ENCODE data around the gene PLCB3.
A peak's percentile ranks its signal among the peaks of the same experiment; 100 is the strongest.

The PLCB3 gene

DNA sequence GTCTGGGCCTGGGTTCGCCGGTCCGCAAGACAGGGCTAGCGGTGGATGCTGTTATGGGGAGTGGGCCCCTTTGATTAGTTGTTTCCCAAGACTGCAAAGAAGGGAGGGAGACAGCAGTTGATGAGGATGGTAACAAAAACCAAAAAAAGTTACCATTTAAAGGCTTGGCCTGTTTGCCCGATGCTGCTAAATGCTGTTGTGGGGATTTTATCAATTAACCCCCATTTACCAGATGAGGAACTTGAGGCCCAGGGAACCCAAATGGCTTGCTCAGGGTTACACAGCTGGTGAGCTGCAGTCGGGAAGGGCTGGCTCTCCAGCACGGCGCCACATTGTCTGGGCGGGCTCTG, 28.7 kb upstream of the PLCB3 start:
- no peak for DNase-seq

DNA sequence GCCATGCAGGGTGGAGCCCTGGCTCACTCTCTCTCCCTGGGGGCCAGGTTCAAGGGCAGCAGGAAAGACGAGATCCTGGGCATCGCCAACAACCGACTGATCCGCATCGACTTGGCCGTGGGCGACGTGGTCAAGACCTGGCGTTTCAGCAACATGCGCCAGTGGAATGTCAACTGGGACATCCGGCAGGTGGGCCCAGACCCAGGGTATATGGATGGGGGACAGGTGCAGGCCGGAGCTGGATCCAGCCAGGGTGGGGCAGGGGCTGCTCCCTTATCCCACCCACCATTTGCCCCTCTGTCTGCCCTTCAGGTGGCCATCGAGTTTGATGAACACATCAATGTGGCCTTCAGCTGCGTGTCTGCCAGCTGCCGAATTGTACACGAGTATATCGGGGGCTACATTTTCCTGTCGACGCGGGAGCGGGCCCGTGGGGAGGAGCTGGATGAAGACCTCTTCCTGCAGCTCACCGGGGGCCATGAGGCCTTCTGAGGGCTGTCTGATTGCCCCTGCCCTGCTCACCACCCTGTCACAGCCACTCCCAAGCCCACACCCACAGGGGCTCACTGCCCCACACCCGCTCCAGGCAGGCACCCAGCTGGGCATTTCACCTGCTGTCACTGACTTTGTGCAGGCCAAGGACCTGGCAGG, 28.2 kb upstream of the PLCB3 start:
- no peak for DNase-seq

DNA sequence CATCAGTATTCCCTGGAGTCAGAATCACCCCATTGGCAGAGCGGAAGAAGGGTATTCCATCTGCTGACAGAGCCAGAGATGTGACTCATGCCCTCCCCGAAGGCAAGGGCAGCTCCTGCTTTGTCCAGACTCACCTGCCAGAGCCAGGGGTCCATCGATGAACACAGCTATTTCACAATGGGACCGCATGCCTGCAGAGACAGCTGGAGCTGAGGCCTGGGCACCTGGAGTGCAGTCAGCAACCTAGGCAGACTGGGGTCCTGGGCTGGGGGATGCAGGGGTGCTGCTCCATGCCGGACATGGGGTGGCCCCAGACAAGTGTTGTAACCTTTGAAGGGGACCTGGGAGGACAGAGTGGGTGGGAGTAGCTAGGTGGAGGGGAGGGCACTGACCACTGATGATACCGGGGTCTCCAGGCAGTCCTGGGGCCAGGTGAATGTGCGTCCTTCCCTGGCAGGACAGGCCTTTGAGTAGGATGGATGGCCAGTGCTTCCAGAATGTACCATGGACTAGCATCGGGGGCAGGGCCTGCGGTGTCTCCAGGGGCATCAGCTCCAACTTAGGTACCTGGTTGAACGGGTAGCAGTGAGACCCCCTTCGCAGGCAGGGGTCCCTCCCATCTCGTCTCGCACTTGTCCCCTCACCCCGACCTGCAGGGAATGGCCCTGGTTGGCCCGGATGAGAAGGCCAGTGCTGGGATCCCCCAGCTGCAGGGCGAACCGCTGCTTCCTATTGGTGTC, 27.0 kb upstream of the PLCB3 start:
- no peak for DNase-seq

DNA sequence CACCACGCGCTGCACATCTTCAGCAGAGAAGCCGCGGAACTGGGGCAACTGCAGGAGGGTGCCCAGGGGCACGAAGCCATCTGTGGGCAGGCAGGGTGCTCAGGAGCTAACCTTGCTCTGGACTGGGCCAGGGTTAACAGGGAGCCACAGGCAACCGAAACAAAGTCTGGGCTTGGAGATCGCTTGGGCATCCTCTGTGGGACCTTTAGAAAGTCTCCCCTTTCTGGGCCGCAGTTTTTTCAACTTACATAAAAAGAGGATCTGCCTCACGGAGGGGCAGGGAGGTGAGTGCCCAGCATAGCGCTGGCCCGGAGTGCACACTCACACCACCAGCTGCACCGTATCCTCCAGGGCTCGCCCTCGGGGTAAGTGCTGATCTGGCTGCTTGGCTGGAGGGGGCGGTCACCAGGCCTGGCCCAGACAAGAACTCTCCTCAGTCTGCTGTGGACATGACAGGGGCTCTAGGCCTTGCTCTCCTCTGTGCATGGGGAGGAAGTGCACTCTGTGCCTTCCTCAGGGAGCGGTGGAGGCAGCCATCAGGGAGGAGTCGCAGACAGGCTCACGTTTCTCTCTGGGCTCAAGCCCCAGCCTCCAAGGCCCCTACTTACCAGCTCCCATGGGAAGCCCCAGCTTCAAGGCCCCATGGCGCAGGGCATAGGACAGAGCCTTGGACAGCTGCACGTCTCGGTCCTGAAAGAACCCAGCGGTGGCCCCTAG, 26.3 kb upstream of the PLCB3 start:
- DNase-seq, result no peak

DNA sequence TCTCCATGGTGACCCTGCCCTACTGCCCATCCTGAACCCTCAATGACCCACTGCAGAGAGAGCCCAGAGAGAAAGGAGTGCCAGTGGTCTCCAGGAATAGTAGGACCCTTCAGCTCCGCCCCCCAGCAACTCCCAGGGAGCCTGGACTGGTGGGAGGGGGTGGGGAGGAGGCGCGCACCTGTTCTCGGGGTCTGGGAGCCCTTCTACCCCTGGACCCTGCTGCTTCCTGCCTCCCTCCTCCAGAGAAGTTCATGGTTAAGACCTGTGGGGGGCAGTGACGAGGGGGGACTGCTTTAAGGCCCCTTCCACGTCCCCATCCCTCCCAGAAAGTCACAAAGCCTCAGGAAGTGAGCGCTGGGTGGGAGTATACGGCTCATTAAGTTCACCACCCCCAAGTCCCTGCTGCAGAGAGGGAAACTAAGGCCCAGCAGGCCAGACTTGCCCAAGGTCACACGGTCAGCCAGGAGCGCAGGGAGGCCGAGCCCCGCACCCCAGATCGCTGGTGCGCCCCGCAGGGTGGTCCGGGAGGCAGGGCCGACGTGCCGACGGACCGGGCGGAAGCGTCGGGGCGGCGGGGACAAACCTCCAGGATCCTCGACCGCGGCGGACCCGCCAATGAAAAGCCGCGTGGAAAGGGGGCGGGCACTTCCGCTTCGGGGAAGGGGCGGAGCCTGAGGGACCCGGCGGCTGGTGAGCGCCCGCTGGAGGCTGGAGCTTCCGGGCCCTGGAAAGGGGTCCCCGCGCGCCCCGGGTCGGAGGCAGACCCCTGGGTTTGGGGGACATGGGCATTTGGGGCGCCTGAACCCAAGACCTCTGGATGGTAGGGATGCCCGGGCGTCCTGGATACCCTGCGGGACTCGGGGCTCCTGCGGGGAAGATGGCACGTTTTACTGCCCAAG, 25.5 kb upstream of the PLCB3 start, which contains the start of the genes NUDT22 and TRPT1:
NUDT22 (plus strand) TSS at position 667 of the 899 bp plus-strand sequence. CDS start 379 bp downstream, outside the sequence.
TRPT1 (minus strand) TSS at position 579 of the 899 bp plus-strand sequence; CDS start at position 253, 326 bp downstream.
- DNase-seq, result peak; percentile 89

DNA sequence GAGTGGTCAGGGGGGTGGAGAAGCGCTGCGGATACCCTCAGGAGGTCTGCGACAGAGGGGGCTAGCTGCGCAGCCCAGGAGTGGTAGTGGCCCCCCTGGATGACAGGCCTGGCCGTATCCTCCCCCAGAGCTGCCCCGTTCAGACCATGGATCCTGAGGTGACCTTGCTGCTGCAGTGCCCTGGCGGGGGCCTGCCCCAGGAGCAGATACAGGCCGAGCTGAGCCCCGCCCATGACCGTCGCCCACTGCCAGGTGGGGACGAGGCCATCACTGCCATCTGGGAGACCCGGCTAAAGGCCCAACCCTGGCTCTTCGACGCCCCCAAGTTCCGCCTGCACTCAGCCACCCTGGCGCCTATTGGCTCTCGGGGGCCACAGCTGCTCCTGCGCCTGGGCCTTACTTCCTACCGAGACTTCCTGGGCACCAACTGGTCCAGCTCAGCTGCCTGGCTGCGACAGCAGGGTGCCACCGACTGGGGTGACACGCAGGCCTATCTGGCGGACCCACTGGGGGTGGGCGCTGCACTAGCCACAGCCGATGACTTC, 24.8 kb upstream of the PLCB3 start:
- peak; percentile 75 for DNase-seq

DNA sequence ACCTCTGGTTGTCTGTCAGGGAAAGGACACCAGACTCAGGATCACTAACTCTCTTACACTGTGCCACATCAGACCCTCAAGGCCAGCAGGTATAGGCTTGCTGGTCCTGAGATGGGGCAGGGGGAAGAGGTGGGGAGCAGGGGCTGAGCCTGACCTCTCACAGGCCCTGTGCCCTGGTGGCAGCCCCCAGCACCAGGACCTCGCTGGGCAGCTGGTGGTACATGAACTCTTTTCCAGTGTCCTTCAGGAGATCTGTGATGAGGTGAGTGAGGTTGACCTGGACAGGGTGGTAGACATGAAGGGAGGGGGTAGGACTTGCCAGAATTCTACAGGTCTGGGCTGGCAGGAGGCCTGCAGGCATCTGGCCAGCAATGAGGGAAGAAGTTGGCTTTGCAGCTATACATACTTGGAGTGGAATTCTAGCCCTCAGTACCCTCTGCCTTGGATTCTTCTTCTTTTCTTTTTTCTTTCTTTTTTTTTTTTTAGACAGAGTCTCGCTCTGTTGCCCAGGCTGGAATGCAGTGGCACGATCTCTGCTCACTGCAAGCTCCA, 23.8 kb upstream of the PLCB3 start:
- no peak for DNase-seq

DNA sequence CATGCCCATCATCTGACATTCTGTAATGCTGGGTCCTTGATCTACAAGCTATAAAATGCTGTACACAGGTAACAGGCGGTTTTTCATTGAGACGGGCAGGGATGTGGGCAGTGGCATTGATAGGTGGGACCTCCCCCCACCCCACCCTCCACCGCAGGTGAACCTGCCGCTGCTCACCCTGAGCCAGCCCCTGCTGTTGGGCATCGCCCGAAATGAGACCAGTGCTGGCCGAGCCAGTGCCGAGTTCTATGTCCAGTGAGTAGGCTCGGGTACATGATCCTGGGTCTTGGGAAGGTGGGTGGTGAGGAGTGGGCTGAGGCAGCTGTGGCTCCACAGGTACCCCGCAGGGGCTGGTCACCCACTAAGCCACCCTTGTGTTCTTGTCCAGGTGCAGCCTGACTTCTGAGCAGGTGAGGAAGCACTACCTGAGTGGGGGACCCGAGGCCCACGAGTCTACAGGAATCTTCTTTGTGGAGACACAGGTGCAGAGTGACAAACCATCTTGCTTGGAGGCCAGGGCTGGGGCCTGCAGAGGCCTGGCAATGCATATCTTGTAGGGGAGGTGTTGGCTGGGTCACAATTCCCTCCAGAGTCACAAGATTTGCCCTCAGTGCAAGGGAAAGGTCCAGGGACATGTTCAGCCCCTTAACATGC, 22.1 kb upstream of the PLCB3 start:
- no peak for DNase-seq

DNA sequence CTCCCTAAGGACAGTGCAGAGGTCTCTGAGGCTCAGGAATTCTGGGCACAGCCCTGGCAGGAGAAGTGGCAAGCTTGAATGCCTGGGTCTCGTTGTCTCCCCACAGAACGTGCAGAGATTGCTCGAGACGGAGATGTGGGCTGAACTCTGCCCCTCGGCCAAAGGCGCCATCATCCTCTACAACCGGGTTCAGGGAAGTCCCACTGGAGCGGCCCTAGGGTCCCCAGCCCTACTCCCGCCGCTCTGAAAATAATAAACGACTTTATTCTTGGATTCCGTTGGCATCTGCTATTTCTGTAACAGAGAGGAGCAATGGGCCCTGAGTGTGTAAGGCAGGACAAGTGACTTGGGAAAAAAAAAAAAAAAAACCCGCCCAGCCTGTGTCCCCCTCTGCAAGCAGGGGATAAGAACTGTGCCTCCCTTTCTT, 21.6 kb upstream of the PLCB3 start:
- no peak for DNase-seq

DNA sequence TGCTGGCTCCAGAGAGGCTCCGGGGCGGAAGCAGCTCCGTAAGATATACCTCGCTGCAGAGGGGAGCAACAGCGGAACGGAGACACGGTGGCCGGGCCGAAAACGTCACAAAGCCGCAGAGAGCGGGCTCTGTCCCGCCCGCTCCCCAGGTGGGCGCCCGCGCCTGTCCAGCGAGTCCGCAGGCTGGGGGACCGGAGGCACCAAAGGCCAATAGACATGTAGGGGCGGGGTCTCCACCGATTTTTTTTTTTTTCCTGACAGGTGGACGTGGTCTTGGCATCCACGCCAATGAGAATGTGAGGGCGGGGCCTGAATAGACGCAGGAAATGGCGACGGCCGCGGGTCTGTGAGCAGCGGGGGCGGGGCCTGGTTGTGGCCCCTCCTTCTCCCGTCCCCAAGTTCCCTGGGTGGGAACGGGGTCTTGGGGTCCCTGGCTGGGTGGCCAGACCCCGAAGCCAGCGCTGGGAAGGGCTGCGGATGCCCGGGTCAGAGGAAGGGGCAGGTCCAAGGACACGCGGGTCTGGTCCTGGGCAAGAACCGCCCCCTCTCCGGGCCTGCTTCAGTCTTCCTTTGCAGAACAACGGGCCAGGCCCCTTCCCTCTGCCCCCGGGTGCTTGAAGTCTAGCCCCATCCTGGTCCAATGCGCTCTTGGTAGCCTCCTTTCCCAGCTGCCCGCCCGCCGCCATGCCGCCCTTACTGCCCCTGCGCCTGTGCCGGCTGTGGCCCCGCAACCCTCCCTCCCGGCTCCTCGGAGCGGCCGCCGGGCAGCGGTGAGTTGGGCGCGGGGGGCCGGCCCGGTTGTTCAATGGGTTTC, 21.0 kb upstream of the PLCB3 start, which contains the start of gene DNAJC4:
DNAJC4 (plus strand) TSS at position 378 of the 814 bp plus-strand sequence; CDS start at position 685, 307 bp downstream.
- peak; percentile 92 for DNase-seq

DNA sequence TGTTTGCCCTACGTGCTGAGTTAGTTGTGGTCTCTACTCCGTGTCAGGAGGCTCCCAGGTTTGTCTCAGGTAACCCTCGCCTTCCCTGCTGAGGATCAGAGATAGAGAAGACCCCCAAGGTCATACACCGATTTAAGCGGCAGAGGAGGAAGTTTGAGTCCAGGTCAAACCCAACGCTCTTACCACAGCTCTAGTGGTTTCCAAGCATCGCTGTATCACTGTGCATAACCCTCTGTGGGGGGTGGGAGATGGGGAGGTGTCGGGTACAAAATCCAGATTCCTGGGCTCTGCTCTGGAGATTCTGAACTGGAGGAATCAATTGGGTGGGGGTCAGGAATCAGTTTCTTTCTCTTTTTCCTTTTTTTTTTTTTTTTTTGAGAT, 20.4 kb upstream of the PLCB3 start:
- no peak for DNase-seq

DNA sequence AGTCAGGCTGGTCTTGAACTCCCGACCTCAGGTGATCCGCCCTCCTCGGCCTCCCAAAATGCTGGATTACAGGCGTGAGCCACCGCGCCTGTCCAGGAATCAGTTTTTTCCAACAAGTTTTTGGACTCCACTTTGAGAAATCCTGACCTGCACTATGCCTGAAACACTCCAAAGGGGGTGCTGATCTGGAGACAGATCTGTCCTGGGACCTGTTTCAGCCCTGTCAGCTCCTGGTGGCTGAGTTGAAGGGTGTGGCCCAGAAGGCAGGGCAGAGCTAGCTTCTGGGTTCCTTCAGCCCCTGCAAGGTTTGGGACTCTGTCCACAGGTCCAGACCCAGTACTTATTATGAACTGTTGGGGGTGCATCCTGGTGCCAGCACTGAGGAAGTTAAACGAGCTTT, 19.8 kb upstream of the PLCB3 start:
- no peak for DNase-seq

DNA sequence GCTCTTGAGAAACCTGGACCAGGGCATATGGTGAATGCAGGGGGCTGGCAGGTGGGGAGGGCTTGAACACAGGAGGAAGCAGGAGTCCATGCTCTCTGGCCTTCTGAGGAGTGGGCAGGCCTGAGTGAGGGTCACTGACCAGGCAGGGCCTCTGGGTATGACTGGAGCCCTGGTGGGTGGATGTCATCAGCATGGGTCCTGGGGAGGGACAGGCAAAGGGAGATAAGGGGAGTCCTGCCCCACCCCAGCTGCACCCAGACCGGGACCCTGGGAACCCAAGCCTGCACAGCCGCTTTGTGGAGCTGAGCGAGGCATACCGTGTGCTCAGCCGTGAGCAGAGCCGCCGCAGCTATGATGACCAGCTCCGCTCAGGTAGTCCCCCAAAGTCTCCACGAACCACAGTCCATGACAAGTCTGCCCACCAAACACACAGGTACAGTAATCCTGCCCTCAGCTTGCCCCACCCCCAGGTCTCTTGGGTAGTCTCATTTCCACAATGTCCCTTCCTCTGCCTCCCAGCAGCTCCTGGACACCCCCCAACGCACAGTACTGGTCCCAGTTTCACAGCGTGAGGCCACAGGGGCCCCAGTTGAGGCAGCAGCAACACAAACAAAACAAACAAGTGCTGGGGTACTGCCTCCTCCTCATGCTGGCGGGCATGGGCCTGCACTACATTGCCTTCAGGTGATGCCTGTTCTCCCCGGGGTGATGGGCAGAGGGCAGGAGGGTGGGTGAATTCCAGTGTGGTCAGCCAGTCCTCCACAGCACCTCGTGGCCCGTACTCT, 19.0 kb upstream of the PLCB3 start:
- no peak for DNase-seq

DNA sequence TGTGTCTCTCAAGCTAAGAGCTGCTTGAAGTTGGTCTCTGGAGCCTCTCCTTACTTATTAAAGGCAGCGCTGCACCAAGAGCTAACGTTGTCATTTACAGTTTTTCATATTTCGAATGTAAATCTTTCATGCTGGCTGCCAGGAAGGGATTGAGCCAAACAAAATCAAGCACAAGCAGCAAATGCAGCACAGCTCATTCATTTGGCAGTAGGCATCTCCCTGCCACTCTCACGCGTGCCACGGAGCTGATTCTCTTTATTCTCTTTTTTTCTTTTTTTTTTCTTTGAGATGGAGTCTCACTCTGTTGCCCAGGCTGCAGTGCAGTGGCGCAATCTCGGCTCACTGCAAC, 18.4 kb upstream of the PLCB3 start:
- no peak for DNase-seq

DNA sequence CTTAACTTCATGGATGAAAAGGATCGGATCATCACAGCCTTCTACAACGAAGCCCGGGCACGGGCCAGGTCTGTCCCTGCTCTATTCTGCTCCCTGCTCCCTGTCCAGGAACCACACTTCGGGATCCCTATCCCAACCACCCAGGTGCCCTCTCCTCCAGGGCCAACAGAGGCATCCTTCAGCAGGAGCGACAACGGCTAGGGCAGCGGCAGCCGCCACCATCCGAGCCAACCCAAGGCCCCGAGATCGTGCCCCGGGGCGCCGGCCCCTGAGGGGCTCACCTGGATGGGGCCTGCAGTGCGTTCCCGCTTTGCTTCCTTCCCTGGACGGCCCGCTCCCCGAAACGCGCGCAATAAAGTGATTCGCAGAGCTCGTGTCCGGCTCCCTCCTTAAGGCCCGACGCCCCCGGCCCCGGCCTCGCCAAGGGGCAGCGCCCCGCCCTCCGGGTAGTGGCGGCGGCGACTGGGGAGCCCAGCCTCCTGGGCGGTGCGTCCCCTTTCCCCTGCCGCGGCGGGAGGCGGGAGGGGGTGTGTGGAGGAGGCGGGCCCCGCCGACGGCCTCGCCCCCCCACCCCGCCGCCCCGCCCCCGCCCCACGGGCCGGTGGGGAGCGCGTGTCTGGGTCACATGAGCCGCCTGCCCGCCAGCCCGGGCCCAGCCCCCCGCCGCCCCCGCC, 17.3 kb upstream of the PLCB3 start, which contains the start of gene VEGFB:
VEGFB (plus strand) TSS at position 672 of the 674 bp plus-strand sequence. CDS start 250 bp downstream, outside the sequence.
- peak; percentile 82 for DNase-seq

DNA sequence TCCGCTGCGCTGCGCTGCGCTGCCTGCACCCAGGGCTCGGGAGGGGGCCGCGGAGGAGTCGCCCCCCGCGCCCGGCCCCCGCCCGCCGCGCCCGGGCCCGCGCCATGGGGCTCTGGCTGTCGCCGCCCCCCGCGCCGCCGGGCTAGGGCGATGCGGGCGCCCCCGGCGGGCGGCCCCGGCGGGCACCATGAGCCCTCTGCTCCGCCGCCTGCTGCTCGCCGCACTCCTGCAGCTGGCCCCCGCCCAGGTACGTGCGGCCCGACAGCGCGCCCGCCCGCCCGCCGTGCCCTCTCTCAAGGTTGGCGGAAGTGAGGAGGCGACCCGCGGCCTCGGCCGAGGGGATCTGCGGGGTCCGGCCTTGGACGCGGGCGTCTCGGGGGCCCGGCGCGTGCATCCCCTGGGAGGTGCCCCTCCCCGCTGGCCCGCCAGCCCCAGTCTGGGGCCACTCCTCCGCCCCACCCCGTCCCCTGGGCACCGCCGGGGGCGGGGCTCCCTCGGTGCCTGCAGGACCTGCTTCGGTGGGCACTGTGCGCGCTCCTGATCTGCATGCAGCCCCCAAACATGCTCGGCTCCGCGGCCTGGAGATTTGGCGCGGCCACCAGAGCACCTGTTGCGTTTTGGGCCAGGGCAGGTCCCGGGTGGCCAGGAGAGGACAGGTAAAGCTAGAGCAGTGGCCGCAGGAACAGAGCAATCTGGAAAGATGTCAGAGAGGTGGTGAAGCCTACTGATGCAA, 16.5 kb upstream of the PLCB3 start:
- DNase-seq, result peak; percentile 54

DNA sequence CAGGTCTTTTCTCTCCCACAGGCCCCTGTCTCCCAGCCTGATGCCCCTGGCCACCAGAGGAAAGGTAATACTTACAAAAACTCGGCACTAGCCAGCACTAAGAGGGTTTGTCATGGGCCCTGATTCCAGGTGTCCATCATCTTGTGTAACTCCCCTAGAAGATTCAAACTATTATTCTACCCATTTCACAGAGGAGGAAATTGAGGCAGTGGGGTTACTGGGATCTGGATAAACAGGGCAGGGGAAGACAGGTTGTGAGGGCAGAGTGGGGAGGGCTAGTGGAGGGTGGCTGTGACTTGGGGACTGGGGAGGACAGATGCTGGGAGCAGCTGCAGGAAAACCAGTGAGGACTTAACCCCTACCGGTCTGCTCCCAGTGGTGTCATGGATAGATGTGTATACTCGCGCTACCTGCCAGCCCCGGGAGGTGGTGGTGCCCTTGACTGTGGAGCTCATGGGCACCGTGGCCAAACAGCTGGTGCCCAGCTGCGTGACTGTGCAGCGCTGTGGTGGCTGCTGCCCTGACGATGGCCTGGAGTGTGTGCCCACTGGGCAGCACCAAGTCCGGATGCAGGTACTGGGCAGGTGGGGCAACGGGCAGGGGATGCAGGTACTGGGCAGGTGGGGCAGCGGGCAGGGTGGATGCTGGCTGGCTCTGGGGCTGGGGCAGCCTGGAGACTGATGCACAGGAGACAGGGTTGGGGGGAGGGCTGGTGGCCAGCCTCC, 15.7 kb upstream of the PLCB3 start:
- no peak for DNase-seq
